ENCODE data around the gene GLI1.

GLI1 gene

GRCh38 chr12:57472391-57472790, 12.8 kb downstream of the GLI1 start:
- H3K36me3 Mint-ChIP-seq (ENCODE audit: low read depth): peaks cover 87% of the 10 kb centered on the region
- DNase-seq: no peak
- peak overlapping the region; percentile 72 for H3K27ac Mint-ChIP-seq
- no peaks in the 10 kb centered on the region for H3K9me3 Mint-ChIP-seq
- peaks cover 45% of the 10 kb centered on the region for H3K4me1 Mint-ChIP-seq (ENCODE audit: low read depth)
- H3K4me3 Mint-ChIP-seq: no peak overlapping the region
- H3K27me3 Mint-ChIP-seq: no peaks in the 10 kb centered on the region

- peaks cover 86% of the 10 kb centered on the region for H3K36me3 Mint-ChIP-seq (ENCODE audit: low read depth)
- no peaks in the 10 kb centered on the region for H3K9me3 Mint-ChIP-seq
- no peak overlapping the region for H3K27ac Mint-ChIP-seq
Observed at GRCh38 chr12:57473392-57473791, 13.8 kb downstream of the GLI1 start.

GRCh38 chr12:57473886-57474285, 14.3 kb downstream of the GLI1 start:
- no peak for DNase-seq
- H3K27ac Mint-ChIP-seq: peak overlapping the region; percentile 27
- H3K4me3 Mint-ChIP-seq: peak overlapping the region; percentile 30
- H3K27me3 Mint-ChIP-seq: no peaks in the 10 kb centered on the region
- H3K4me1 Mint-ChIP-seq (ENCODE audit: low read depth): peaks cover 58% of the 10 kb centered on the region
- peaks cover 87% of the 10 kb centered on the region for H3K36me3 Mint-ChIP-seq (ENCODE audit: low read depth)
- H3K9me3 Mint-ChIP-seq: no peaks in the 10 kb centered on the region

More at GRCh38 chr12:57473392-57473791, 13.8 kb downstream of the GLI1 start:
- H3K4me3 Mint-ChIP-seq: no peak overlapping the region
- no peaks in the 10 kb centered on the region for H3K27me3 Mint-ChIP-seq
- H3K4me1 Mint-ChIP-seq (ENCODE audit: low read depth): peaks cover 53% of the 10 kb centered on the region
- no peak for DNase-seq

GRCh38 chr12:57474430-57474829, 14.8 kb downstream of the GLI1 start:
- H3K27ac Mint-ChIP-seq: peak overlapping the region; percentile 27
- no peak for DNase-seq
- H3K4me1 Mint-ChIP-seq (ENCODE audit: low read depth): peaks cover 63% of the 10 kb centered on the region
- H3K4me3 Mint-ChIP-seq: peak overlapping the region; percentile 30
- no peaks in the 10 kb centered on the region for H3K9me3 Mint-ChIP-seq
- H3K36me3 Mint-ChIP-seq (ENCODE audit: low read depth): peaks cover 81% of the 10 kb centered on the region
- H3K27me3 Mint-ChIP-seq: no peaks in the 10 kb centered on the region

GRCh38 chr12:57474862-57475261, 15.3 kb downstream of the GLI1 start:
- Mint-ChIP-seq H3K27me3 (no peaks in the 10 kb centered on the region), H3K9me3 (no peaks in the 10 kb centered on the region), H3K4me3 (peak overlapping the region; percentile 30), H3K4me1 (ENCODE audit: low read depth) (peaks cover 68% of the 10 kb centered on the region), H3K36me3 (ENCODE audit: low read depth) (peaks cover 81% of the 10 kb centered on the region), H3K27ac (peak overlapping the region; percentile 27)
- DNase-seq: no peak

- Mint-ChIP-seq H3K9me3 (no peaks in the 10 kb centered on the region), H3K27ac (peak overlapping the region; percentile 99), H3K27me3 (no peaks in the 10 kb centered on the region), H3K36me3 (ENCODE audit: low read depth) (peaks cover 81% of the 10 kb centered on the region), H3K4me3 (peak overlapping the region; percentile 91), H3K4me1 (ENCODE audit: low read depth) (peaks cover 74% of the 10 kb centered on the region)
- no peak for DNase-seq
Observed at GRCh38 chr12:57475271-57476161, 15.9 kb downstream of the GLI1 start.

GRCh38 chr12:57476162-57476992, 16.8 kb downstream of the GLI1 start:
- Mint-ChIP-seq H3K4me3 (peak overlapping the region; percentile 91), H3K27me3 (no peaks in the 10 kb centered on the region), H3K27ac (peak overlapping the region; percentile 99), H3K36me3 (ENCODE audit: low read depth) (peaks cover 75% of the 10 kb centered on the region), H3K9me3 (no peaks in the 10 kb centered on the region), H3K4me1 (ENCODE audit: low read depth) (peaks cover 80% of the 10 kb centered on the region)
- DNase-seq: peak; percentile 87

- Mint-ChIP-seq H3K27ac (peak overlapping the region; percentile 99), H3K4me1 (ENCODE audit: low read depth) (peaks cover 80% of the 10 kb centered on the region), H3K27me3 (no peaks in the 10 kb centered on the region), H3K9me3 (no peaks in the 10 kb centered on the region), H3K4me3 (peak overlapping the region; percentile 91), H3K36me3 (ENCODE audit: low read depth) (peaks cover 71% of the 10 kb centered on the region)
- peak; percentile 56 for DNase-seq
Observed at GRCh38 chr12:57476993-57477709, 17.6 kb downstream of the GLI1 start.

GRCh38 chr12:57477710-57478681, 18.4 kb downstream of the GLI1 start:
- H3K4me1 Mint-ChIP-seq (ENCODE audit: low read depth): peaks cover 74% of the 10 kb centered on the region
- peak; percentile 72 for DNase-seq
- H3K4me3 Mint-ChIP-seq: peak overlapping the region; percentile 91
- H3K27me3 Mint-ChIP-seq: no peaks in the 10 kb centered on the region
- H3K27ac Mint-ChIP-seq: peak overlapping the region; percentile 99
- no peaks in the 10 kb centered on the region for H3K9me3 Mint-ChIP-seq
- peaks cover 63% of the 10 kb centered on the region for H3K36me3 Mint-ChIP-seq (ENCODE audit: low read depth)

- no peaks in the 10 kb centered on the region for H3K27me3 Mint-ChIP-seq
- peaks cover 73% of the 10 kb centered on the region for H3K4me1 Mint-ChIP-seq (ENCODE audit: low read depth)
- peak overlapping the region; percentile 91 for H3K4me3 Mint-ChIP-seq
- no peak for DNase-seq
- H3K9me3 Mint-ChIP-seq: no peaks in the 10 kb centered on the region
- H3K36me3 Mint-ChIP-seq (ENCODE audit: low read depth): peaks cover 56% of the 10 kb centered on the region
- peak overlapping the region; percentile 99 for H3K27ac Mint-ChIP-seq
Observed at GRCh38 chr12:57479043-57479375, 19.4 kb downstream of the GLI1 start.

- H3K4me3 Mint-ChIP-seq: peak within 1 kb of the TSS; percentile 91
- no peaks in the 10 kb centered on the region for H3K9me3 Mint-ChIP-seq
- H3K27ac Mint-ChIP-seq: peak within 1 kb of the TSS; percentile 99
- H3K36me3 Mint-ChIP-seq (ENCODE audit: low read depth): peaks cover 50% of the 10 kb centered on the region
- DNase-seq: peak; percentile 68
- H3K27me3 Mint-ChIP-seq: no peaks in the 10 kb centered on the region
- peaks cover 67% of the 10 kb centered on the region for H3K4me1 Mint-ChIP-seq (ENCODE audit: low read depth)
Observed at GRCh38 chr12:57479376-57480115, 20.0 kb downstream of the GLI1 start, which contains the start of gene ARHGAP9. Gene ARHGAP9 (minus strand): TSS chr12:57479866. CDS start chr12:57479406, 460 bp downstream.

- H3K36me3 Mint-ChIP-seq (ENCODE audit: low read depth): peaks cover 32% of the 10 kb centered on the region
- DNase-seq: no peak
- H3K27me3 Mint-ChIP-seq: no peaks in the 10 kb centered on the region
- H3K4me1 Mint-ChIP-seq (ENCODE audit: low read depth): peaks cover 52% of the 10 kb centered on the region
- no peaks in the 10 kb centered on the region for H3K9me3 Mint-ChIP-seq
- H3K27ac Mint-ChIP-seq: peak overlapping the region; percentile 99
- H3K4me3 Mint-ChIP-seq: no peak overlapping the region
Observed at GRCh38 chr12:57481671-57482070, 22.1 kb downstream of the GLI1 start.

- no peak for DNase-seq
- no peak overlapping the region for H3K27ac Mint-ChIP-seq
- H3K36me3 Mint-ChIP-seq (ENCODE audit: low read depth): peaks cover 24% of the 10 kb centered on the region
- peaks cover 47% of the 10 kb centered on the region for H3K4me1 Mint-ChIP-seq (ENCODE audit: low read depth)
- H3K4me3 Mint-ChIP-seq: no peak overlapping the region
- no peaks in the 10 kb centered on the region for H3K27me3 Mint-ChIP-seq
- H3K9me3 Mint-ChIP-seq: no peaks in the 10 kb centered on the region
Observed at GRCh38 chr12:57483466-57483865, 23.9 kb downstream of the GLI1 start.
